Measurements from ENCODE around the gene TSPAN4.

Gene TSPAN4

GRCh38 chr11:804599-804964 lies 38.1 kb upstream of the TSPAN4 start:
- no peak for DNase-seq (ENCODE audit: low read depth)

GRCh38 chr11:808427-809286 lies 34.0 kb upstream of the TSPAN4 start:
- peak; percentile 86 for DNase-seq (ENCODE audit: low read depth)

GRCh38 chr11:809287-810039 lies 33.2 kb upstream of the TSPAN4 start, which contains the start of gene RPLP2:
Gene RPLP2 (plus strand): TSS chr11:809967. CDS start chr11:810235, 268 bp downstream.
- peak; percentile 98 for DNase-seq (ENCODE audit: low read depth)

- DNase-seq (ENCODE audit: low read depth) = no peak
These were observed 32.5 kb upstream of the TSPAN4 start for GRCh38 chr11:810040-810567.

DNA sequence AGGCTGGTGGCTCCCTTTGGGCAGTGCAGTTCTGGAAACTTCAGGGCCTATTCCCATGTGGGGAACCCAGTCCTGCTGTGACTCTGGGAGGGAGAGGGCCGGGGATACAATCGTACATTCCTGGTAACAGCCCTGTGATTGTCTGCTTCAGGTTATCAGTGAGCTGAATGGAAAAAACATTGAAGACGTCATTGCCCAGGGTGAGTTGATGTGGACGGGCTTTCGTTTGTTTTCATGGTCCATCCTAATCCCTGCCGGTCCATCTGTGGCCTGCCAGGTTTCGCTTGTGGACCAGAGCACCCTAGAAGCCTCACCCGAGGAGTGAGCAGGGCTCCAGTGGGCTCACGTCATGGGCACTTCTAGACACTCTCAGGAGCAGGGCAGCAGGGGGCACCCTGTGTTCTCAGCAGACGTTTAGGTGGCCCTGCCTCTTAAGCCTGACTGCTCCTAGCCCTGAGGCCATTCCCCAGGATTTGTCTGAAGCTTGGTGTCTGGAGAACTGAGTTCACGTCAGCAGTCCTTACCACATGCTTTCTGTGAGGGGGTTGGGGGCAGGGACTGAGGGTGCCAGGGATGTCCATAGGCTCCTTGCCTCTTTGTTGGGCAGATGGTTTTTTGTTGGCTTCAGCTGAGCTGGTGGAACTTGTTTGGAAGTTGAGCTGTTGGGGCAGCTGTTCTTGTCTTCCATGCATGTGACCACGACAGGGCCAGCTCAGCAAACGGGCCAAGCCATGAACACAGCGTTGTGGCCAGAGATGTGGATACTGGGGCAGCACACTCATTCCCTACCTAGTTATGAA lies 31.0 kb upstream of the TSPAN4 start:
- peak; percentile 29 for DNase-seq (ENCODE audit: low read depth)

DNA sequence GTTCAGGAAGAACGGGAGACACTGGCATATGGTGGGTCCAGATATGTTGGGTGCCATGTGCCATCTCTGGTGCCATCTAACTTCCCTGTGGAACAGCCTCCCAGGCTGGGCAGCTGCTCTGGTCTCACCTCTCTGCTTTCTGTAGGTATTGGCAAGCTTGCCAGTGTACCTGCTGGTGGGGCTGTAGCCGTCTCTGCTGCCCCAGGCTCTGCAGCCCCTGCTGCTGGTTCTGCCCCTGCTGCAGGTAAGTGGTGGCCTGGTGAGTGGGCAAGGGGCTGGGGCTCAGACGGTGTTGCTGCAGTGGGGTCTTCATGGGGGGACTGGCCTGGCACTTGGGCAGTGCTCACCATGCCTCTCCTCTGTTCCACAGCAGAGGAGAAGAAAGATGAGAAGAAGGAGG lies 30.3 kb upstream of the TSPAN4 start:
- no peak for DNase-seq (ENCODE audit: low read depth)

GRCh38 chr11:813072-813455 lies 29.6 kb upstream of the TSPAN4 start:
- no peak for DNase-seq (ENCODE audit: low read depth)

- DNase-seq (ENCODE audit: low read depth) = no peak
These were observed 29.1 kb upstream of the TSPAN4 start for GRCh38 chr11:813456-814096.

DNA sequence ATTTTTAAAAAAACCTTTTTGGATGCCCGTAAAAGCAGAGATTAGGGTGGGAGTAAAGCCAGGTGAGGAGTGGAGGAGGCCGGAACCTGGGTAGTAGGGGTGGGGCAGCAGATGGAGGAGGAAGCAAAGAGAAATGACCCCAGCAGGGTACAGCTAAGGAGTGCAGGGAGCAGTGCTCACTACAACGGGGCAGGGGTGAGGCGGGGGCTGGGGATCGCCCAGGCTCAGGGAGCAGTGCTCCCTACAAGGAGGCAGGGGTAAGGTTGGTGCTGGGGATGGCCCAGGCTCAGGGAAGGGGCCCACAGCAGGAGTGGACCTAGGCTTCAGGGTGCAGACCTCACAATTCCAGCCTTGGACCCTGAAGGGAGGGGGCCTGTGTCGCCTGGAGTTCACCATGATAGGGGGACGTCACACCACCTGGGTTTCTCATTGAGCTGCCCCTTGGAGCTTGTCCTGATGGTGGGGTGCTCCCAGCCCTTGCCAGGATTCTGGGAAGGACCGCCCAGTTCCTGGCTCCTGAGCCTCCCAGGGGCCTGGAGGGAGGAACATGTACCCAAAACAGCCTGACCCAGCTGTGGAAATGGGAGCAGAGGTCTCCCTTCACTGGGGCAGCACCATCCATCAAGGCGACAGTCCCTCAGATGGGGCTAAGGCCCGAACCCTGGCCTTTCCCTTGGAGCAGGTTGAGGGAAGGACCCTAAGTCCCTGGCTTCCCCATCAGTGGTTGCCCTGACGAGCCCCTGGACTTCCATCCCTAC lies 26.8 kb upstream of the TSPAN4 start:
- no peak for DNase-seq (ENCODE audit: low read depth)

DNA sequence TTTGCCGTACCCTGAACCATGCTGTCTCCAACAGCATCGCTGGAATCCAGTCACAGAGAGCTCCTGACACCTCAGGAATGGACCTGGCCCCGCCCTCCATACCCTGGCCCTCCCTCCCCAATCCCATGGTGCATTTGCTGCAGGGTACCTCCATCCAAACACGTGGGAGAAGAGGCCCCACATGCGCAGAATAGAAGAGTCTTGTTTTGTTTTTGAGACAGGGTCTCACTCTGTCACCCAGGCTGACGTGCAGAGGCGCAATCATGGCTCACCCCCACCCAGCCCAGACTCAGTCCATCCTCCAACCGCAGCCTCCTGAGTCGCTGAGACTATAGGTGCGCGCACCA lies 26.2 kb upstream of the TSPAN4 start:
- DNase-seq (ENCODE audit: low read depth) = no peak

DNA sequence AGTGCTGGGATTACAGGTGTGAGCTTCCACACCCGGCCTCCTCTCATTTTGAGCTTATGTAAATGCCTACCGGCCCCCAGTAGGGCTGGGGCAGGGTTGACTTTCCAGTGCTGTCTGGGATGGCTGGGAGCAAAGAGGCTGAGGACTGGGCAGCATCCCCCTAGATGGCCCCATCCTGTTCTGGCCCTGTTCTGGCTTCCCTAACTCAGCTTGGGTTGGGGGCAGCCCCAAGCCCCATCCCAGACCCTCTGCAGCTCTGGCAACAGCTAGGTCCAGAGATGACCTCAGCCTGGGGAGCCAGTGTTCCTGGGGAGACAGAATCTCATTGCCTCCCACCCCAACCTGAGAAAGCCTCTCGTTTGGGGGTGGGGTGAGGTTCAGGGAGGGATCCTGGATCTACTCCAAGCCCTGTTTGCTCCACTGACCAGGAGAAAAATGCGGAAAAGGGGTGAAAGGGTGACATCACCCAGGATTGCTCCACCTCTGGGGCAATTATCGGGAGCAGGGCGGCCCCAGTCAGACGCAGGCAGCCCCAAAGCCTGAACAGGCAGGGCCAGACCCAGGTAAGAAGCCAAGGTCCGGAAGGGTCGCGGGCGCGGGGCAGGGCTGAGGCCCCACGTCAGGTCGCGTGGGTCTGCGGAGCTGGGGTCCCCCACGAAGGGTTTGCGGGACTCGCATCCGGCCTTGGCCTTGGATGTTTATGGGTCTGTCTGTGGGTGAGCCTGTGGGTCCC lies 24.1 kb upstream of the TSPAN4 start, which contains the start of gene PNPLA2:
PNPLA2 (plus strand) TSS at position 519 of the 733 bp plus-strand sequence. CDS start 805 bp downstream, outside the sequence.
- peak; percentile 81 for DNase-seq (ENCODE audit: low read depth)

DNA sequence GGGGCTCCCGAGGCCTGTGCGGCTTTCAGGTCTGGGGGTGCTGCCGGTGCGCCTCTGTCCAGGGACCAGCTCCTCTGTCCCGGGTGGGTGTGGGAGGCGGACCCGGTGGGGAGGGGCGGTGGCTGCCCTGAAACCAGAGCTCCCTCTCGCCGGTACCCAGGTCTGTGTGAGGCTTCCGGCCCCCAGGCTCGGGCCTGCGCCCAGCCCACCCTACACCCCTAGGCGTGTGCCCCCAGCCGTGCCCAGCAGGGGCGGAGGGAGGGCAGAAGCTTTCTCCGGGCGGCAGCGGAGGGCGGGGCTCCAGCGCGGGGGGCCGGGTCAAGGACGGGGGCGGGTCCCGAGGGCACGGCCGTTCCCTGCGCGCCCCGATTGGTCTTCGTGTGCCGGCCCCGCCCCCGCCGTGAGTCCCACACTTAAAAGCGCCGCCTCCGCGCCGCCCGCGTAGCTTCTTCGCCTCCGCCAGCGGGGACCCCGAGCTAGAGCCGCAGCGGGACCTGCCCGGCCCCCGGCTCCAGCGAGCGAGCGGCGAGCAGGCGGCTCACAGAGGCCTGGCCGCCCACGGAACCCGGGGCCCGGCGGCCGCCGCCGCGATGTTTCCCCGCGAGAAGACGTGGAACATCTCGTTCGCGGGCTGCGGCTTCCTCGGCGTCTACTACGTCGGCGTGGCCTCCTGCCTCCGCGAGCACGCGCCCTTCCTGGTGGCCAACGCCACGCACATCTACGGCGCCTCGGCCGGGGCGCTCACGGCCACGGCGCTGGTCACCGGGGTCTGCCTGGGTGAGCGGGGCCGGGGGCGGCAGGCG lies 23.3 kb upstream of the TSPAN4 start:
- peak; percentile 89 for DNase-seq (ENCODE audit: low read depth)

- peak; percentile 69 for DNase-seq (ENCODE audit: low read depth)
These were observed 22.6 kb upstream of the TSPAN4 start for GRCh38 chr11:819943-820649.

GRCh38 chr11:820655-821511 lies 21.8 kb upstream of the TSPAN4 start:
- peak; percentile 89 for DNase-seq (ENCODE audit: low read depth)

- no peak for DNase-seq (ENCODE audit: low read depth)
These were observed 20.9 kb upstream of the TSPAN4 start for GRCh38 chr11:821512-822371.

DNA sequence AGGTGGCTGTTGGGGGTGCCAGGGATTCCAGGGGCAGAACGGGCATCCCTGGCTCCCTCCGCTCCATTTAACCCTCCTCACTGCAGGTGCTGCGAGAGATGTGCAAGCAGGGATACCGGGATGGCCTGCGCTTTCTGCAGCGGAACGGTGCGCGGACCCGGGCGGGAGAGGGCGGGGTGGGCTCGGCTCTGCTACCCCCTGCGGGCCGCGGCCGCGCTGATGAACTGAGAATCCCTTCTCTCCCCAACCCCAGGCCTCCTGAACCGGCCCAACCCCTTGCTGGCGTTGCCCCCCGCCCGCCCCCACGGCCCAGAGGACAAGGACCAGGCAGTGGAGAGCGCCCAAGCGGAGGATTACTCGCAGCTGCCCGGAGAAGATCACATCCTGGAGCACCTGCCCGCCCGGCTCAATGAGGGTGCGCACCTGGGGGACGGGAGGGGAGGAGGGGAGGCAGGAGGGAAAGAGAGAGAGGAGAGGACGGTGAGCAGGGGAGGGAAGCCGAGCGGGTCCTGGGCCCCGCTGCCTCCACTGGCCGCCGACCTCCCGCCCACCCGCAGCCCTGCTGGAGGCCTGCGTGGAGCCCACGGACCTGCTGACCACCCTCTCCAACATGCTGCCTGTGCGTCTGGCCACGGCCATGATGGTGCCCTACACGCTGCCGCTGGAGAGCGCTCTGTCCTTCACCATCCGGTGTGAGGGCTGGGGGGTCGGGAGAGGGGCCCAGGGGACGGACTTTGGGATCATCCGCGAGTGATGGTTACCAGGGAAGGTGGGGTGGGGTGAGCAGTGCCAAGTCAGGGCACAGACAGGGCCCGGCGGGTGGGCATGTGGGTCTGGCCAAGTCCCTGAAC lies 19.0 kb upstream of the TSPAN4 start:
- no peak for DNase-seq (ENCODE audit: low read depth)

Data from fibroblast of gingiva (primary cell).